A549 (cell line): ENCODE data around the gene IRS2.

Source experiments
- EP300 ChIP-seq, 2 experiments: fragments of >200 bp; sonication (Bioruptor Twin); formaldehyde crosslinking; IDR thresholded peaks; 2 replicates in 1 of 2; 3 replicates in 1 of 2; pipeline ENCODE4 v1.6.1; 2016 to 2017
- KDM1A ChIP-seq: fragments of 200-600 bp; sonication (generic); IDR thresholded peaks from 2 replicates; pipeline ENCODE4 v1.6.1; 2016; ENCODE audit warnings: low read depth, mild to moderate bottlenecking
- KDM5A ChIP-seq: fragments of 200-600 bp; sonication (generic); IDR thresholded peaks from 2 replicates; pipeline ENCODE4 v1.6.1; 2016; ENCODE audit warnings: antibody characterized with exemption, mild to moderate bottlenecking
- NR3C1 ChIP-seq: fragments of >200 bp; sonication (Bioruptor Twin); formaldehyde crosslinking; IDR thresholded peaks from 3 replicates; pipeline ENCODE4 v1.6.1; 2017
- POLR2A ChIP-seq: IDR thresholded peaks from 2 replicates; pipeline ENCODE4 v1.6.1; 2012; ENCODE audit warnings: mild to moderate bottlenecking, low read length
- RAD21 ChIP-seq, 2 experiments: fragments of >200 bp in 1 of 2; sonication (Bioruptor Twin) in 1 of 2; formaldehyde crosslinking in 1 of 2; IDR thresholded peaks in 1 of 2; conservative IDR thresholded peaks in 1 of 2; 2 replicates in 1 of 2; 3 replicates in 1 of 2; pipeline ENCODE4 v1.6.1; 2012 to 2018; ENCODE audit warnings: inconsistent platforms in 1 of 2
- RCOR1 ChIP-seq: fragments of 150-350 bp; IDR thresholded peaks from 2 replicates; pipeline ENCODE4 v1.6.1; 2014; ENCODE audit warnings: antibody characterized with exemption, low read length, low read depth
- RFX5 ChIP-seq: fragments of 450-650 bp; IDR thresholded peaks from 2 replicates; pipeline ENCODE4 v1.7.1; 2014; ENCODE audit warnings: antibody characterized with exemption, mild to moderate bottlenecking, moderate library complexity
- SMC3 ChIP-seq: fragments of >200 bp; sonication (Bioruptor Twin); formaldehyde crosslinking; IDR thresholded peaks from 3 replicates; pipeline ENCODE4 v1.6.1; 2018; ENCODE audit warnings: inconsistent platforms
- ZFP36 ChIP-seq: fragments of 450-650 bp; IDR thresholded peaks from 2 replicates; pipeline ENCODE4 v1.6.1; 2014; ENCODE audit warnings: borderline replicate concordance; ENCODE audit not compliant: partially characterized antibody
- TF ChIP-seq, protein P1 (sequence below): IDR thresholded peaks from 2 replicates; pipeline ENCODE4 v1.6.1; 2012
- TF ChIP-seq, protein P2 (sequence below): fragments of >200 bp; sonication (Bioruptor Twin); formaldehyde crosslinking; IDR thresholded peaks from 3 replicates; pipeline ENCODE4 v1.5.1; 2016

DNA sequence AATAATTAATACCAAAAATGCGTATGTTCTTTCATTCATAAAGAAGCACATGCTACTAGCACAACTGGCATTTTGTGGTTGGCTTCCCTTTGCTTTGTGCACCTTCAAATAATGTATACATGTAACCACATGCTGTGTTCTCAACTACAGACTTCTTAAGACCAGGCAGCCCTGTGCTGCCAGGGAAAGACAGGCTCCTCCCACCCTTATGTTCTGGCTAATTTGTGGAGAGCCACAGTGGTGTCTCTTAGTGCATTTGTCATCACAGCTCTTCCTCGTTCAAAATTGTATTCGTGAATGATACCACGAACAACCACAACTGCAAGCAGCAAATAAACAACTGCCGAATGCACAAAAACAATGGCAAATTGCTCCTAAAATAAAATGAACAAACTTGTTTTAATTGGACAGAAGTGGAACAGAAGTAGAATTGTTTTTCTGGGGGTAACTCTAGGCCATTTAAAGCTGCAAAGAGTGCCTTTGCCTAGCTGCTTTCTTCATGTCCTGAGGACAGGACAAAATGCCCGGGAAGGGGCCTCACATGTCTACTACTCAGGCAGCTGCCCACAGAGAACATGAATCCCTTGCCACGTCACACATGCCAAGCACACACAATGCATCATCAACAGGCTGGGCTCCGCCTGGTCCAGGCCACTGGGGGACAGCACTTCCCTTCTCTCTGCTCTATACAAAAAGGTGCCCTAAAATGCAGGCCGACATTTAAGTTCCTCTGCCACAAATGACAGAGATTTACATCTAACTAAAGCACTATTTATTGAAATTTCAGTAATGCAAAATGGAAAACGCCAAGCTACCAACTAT, 21.7 kb downstream of the IRS2 start:
- TF ChIP-seq, protein P1, sequence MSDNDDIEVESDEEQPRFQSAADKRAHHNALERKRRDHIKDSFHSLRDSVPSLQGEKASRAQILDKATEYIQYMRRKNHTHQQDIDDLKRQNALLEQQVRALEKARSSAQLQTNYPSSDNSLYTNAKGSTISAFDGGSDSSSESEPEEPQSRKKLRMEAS: no peak
- no peak for TF ChIP-seq ZFP36
- TF ChIP-seq, protein P2, sequence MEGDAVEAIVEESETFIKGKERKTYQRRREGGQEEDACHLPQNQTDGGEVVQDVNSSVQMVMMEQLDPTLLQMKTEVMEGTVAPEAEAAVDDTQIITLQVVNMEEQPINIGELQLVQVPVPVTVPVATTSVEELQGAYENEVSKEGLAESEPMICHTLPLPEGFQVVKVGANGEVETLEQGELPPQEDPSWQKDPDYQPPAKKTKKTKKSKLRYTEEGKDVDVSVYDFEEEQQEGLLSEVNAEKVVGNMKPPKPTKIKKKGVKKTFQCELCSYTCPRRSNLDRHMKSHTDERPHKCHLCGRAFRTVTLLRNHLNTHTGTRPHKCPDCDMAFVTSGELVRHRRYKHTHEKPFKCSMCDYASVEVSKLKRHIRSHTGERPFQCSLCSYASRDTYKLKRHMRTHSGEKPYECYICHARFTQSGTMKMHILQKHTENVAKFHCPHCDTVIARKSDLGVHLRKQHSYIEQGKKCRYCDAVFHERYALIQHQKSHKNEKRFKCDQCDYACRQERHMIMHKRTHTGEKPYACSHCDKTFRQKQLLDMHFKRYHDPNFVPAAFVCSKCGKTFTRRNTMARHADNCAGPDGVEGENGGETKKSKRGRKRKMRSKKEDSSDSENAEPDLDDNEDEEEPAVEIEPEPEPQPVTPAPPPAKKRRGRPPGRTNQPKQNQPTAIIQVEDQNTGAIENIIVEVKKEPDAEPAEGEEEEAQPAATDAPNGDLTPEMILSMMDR: no peak
- no peak for TF ChIP-seq POLR2A
- no peak for TF ChIP-seq RFX5
- TF ChIP-seq EP300 (IDR thresholded peaks at IDR 0.05): no peak
- no peak for TF ChIP-seq NR3C1
- TF ChIP-seq RAD21 (conservative IDR thresholded peaks at IDR 0.05 in 1 of 2, IDR thresholded peaks at IDR 0.05 in 1 of 2): peak in 1 of 2 experiments; percentile 18; a peak in 2 of 5 replicates
- TF ChIP-seq KDM1A: no peak
- TF ChIP-seq SMC3: no peak
- no peak for TF ChIP-seq RCOR1
- TF ChIP-seq KDM5A: no peak
